HL-60 (cell line): ENCODE results near the gene JAKMIP1.

Experiments used
- DNase-seq, 2 experiments: peaks; one replicate each; pipeline ENCODE4 v3.0.0-alpha.2; 2010 to 2020; ENCODE audit warnings: low read depth in 1 of 2, low spot score in 1 of 2
- H3K27ac ChIP-seq: fragments of 250-450 bp; sonication (Bioruptor Pico); replicated peaks from 2 replicates; pipeline ENCODE4 v1.5.1; 2020; ENCODE audit warnings: mild to moderate bottlenecking, moderate library complexity
- H3K27me3 ChIP-seq: fragments of 250-450 bp; sonication (Bioruptor Pico); 2 replicates; pipeline ENCODE4 v1.5.1; 2021; ENCODE audit warnings: mild to moderate bottlenecking, moderate library complexity; ENCODE audit not compliant: insufficient read depth, poor library complexity, severe bottlenecking
- H3K4me3 ChIP-seq: replicated peaks from 2 replicates; pipeline ENCODE4 v1.5.1; 2011; ENCODE audit warnings: mild to moderate bottlenecking, control low read depth, low read length; ENCODE audit not compliant: insufficient read depth
- GABPA ChIP-seq: IDR thresholded peaks from 2 replicates; pipeline ENCODE4 v1.6.1; 2012; ENCODE audit warnings: low read depth
- POLR2AphosphoS5 ChIP-seq: IDR thresholded peaks from 2 replicates; pipeline ENCODE4 v1.6.1; 2012; ENCODE audit warnings: low read depth
- SPI1 ChIP-seq: IDR thresholded peaks from 2 replicates; pipeline ENCODE4 v1.6.1; 2012; ENCODE audit warnings: low read depth, mild to moderate bottlenecking, borderline replicate concordance
- TF ChIP-seq, protein P1 (sequence below): IDR thresholded peaks from one replicate; pipeline ENCODE4 v1.5.1; 2011; ENCODE audit warnings: low read length, control low read depth, inconsistent platforms; ENCODE audit not compliant: insufficient read depth
- TF ChIP-seq, protein P2 (sequence below): IDR thresholded peaks from 2 replicates; pipeline ENCODE4 v1.6.1; 2012; ENCODE audit warnings: low read depth; ENCODE audit not compliant: insufficient replicate concordance

JAKMIP1 gene

DNA sequence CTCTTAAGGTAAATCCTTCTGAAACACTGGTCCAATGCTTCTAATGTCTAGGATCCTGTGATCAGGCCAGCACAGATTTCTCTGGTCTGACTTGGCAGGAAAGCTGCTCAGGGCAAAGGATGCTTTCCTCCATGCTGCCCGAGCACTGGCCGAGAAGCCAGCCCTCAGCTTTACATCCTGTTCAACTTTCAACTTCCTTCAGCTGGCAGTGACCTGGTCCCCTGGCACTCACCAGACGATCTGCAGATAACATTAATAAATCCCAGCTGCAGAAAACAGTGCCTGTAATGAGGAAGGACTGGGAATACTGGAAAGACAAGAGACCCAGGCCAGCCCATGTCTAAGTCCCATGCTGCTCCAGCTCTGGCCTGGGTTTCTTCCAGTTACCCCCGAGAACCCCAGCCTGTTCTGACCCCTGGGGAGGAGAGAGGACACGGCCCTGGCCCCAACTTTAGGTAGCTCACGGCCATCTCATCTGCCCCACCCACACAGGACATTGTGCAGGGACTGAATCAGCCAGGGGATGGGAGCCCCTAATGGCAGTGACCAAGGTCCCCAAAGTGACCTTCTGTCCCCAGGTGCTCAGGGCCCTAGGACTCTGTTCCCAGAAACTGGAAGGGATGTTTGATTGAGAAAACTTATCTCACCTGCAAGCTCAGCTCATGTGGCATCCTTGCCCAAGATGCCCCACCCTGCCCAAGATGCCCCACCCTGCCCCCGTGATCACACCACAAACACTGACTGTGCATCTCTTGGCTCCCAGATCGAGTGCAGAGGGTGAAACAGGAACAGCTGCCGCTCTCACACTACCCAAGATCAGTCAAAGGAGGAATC lies 28.0 kb downstream of the JAKMIP1 start:
- no peak overlapping the region for H3K27ac ChIP-seq
- H3K4me3 ChIP-seq = no peak overlapping the region
- TF ChIP-seq GABPA (no peak), SPI1 (no peak), POLR2AphosphoS5 (no peak)
- TF ChIP-seq, protein P1, sequence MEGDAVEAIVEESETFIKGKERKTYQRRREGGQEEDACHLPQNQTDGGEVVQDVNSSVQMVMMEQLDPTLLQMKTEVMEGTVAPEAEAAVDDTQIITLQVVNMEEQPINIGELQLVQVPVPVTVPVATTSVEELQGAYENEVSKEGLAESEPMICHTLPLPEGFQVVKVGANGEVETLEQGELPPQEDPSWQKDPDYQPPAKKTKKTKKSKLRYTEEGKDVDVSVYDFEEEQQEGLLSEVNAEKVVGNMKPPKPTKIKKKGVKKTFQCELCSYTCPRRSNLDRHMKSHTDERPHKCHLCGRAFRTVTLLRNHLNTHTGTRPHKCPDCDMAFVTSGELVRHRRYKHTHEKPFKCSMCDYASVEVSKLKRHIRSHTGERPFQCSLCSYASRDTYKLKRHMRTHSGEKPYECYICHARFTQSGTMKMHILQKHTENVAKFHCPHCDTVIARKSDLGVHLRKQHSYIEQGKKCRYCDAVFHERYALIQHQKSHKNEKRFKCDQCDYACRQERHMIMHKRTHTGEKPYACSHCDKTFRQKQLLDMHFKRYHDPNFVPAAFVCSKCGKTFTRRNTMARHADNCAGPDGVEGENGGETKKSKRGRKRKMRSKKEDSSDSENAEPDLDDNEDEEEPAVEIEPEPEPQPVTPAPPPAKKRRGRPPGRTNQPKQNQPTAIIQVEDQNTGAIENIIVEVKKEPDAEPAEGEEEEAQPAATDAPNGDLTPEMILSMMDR = no peak
- TF ChIP-seq, protein P2, sequence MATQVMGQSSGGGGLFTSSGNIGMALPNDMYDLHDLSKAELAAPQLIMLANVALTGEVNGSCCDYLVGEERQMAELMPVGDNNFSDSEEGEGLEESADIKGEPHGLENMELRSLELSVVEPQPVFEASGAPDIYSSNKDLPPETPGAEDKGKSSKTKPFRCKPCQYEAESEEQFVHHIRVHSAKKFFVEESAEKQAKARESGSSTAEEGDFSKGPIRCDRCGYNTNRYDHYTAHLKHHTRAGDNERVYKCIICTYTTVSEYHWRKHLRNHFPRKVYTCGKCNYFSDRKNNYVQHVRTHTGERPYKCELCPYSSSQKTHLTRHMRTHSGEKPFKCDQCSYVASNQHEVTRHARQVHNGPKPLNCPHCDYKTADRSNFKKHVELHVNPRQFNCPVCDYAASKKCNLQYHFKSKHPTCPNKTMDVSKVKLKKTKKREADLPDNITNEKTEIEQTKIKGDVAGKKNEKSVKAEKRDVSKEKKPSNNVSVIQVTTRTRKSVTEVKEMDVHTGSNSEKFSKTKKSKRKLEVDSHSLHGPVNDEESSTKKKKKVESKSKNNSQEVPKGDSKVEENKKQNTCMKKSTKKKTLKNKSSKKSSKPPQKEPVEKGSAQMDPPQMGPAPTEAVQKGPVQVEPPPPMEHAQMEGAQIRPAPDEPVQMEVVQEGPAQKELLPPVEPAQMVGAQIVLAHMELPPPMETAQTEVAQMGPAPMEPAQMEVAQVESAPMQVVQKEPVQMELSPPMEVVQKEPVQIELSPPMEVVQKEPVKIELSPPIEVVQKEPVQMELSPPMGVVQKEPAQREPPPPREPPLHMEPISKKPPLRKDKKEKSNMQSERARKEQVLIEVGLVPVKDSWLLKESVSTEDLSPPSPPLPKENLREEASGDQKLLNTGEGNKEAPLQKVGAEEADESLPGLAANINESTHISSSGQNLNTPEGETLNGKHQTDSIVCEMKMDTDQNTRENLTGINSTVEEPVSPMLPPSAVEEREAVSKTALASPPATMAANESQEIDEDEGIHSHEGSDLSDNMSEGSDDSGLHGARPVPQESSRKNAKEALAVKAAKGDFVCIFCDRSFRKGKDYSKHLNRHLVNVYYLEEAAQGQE = no peak
- no peaks in the 10 kb centered on the region for H3K27me3 ChIP-seq
- DNase-seq = no peak

DNA sequence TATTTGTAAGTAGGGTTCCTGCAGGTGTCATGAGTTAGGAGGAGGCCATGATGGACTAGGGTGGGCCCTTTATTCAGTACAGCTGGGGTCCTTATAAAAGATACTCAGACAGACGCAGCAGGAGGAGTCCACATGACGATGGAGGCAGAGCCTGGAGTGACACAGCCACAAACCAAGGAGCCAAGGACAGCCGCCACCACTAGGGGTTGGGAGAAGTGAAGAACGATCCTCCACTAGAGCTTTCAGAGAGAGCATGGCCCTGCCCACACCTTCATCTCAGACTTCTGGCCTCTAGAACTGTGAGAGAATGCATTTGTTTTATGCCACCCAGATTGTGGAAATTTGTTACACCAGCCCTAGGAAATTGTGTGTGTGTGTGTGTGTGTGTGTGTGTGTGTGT lies 31.1 kb downstream of the JAKMIP1 start:
- TF ChIP-seq GABPA (no peak), POLR2AphosphoS5 (no peak), SPI1 (no peak)

DNA sequence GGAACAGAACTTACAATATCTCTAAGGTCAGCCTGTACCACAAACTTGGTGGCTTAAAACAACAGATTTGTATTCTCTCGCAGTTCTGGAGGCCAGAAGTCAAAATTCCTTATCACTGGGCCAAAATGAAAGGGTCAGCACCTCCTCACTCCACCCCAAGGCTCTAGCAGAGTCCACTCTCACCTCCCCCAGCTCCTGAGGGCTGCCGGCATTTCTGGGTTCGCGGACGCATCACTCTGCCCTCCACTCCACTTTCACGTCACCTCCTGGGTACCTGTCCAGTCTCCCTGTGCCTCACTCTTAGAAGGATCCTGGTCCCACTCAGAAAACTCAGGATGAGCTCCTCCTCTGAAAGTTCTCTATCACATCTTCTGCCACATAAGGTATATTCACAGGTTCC lies 34.6 kb downstream of the JAKMIP1 start:
- Histone ChIP-seq H3K27ac (no peak overlapping the region), H3K27me3 (no peaks in the 10 kb centered on the region), H3K4me3 (no peak overlapping the region)
- TF ChIP-seq, protein P1 = no peak
- TF ChIP-seq SPI1 (no peak), GABPA (no peak), POLR2AphosphoS5 (no peak)
- TF ChIP-seq, protein P2 = no peak
- no peak for DNase-seq

More for the DNA sequence above, 31.1 kb downstream of the JAKMIP1 start:
- DNase-seq = no peak
- Histone ChIP-seq H3K4me3 (no peak overlapping the region), H3K27ac (no peak overlapping the region), H3K27me3 (no peaks in the 10 kb centered on the region)

DNA sequence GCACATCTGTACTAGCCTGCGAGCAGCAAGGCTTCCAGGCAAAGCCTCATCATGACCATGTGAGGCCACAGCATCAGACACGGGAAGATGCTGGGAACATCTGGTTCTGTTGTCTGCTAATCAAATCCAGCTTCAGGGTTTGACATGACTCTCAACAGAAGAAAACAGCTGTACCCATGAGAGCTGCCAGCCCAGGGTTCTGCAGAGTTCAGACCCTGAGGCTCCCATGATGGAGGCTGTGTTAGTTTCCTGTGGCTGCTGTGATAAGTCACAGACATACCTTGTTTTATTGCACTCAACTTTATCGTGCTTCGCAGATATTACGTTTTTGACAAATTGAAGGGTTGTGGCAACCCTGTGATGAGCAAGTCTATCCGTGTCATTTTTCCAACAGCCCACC lies 37.5 kb downstream of the JAKMIP1 start:
- H3K4me3 ChIP-seq = no peak overlapping the region
- no peaks in the 10 kb centered on the region for H3K27me3 ChIP-seq
- no peak overlapping the region for H3K27ac ChIP-seq
- TF ChIP-seq, protein P1 = no peak
- TF ChIP-seq SPI1 (no peak), GABPA (no peak), POLR2AphosphoS5 (no peak)
- TF ChIP-seq, protein P2 = no peak
- DNase-seq = no peak
